ENCODE data around the gene SEL1L3.

SEL1L3 gene

GRCh38 chr4:25803720-25804225 lies 59.0 kb downstream of the SEL1L3 start:
- peaks cover 100% of the 10 kb centered on the region for H3K36me3 Mint-ChIP-seq
- DNase-seq (ENCODE audit: low spot score in 2 of 2) (no peak), ATAC-seq (no peak)
- H3K4me3 Mint-ChIP-seq, result no peak overlapping the region
- H3K9me3 Mint-ChIP-seq, result no peaks in the 10 kb centered on the region
- H3K4me1 Mint-ChIP-seq, result no peaks in the 10 kb centered on the region
- peak overlapping the region; percentile 26 for H3K27ac Mint-ChIP-seq

- H3K27ac Mint-ChIP-seq, result no peak overlapping the region
- peaks cover 5% of the 10 kb centered on the region for H3K4me1 Mint-ChIP-seq
- DNase-seq (ENCODE audit: low spot score in 2 of 2) (no peak), ATAC-seq (peak; percentile 46)
- H3K9me3 Mint-ChIP-seq, result no peaks in the 10 kb centered on the region
- no peak overlapping the region for H3K4me3 Mint-ChIP-seq
- peaks cover 100% of the 10 kb centered on the region for H3K36me3 Mint-ChIP-seq
Measured at GRCh38 chr4:25801594-25801993, 61.2 kb downstream of the SEL1L3 start.

- Mint-ChIP-seq H3K4me3 (no peak overlapping the region), H3K9me3 (no peaks in the 10 kb centered on the region), H3K36me3 (peaks cover 100% of the 10 kb centered on the region), H3K4me1 (peaks cover 6% of the 10 kb centered on the region), H3K27ac (no peak overlapping the region)
- DNase-seq (ENCODE audit: low spot score in 2 of 2) (no peak), ATAC-seq (no peak)
Measured at GRCh38 chr4:25800245-25800644, 62.5 kb downstream of the SEL1L3 start.

GRCh38 chr4:25799522-25799921 lies 63.3 kb downstream of the SEL1L3 start:
- H3K27ac Mint-ChIP-seq, result no peak overlapping the region
- H3K9me3 Mint-ChIP-seq, result no peaks in the 10 kb centered on the region
- H3K4me3 Mint-ChIP-seq, result no peak overlapping the region
- ATAC-seq (no peak), DNase-seq (ENCODE audit: low spot score in 2 of 2) (no peak)
- H3K36me3 Mint-ChIP-seq, result peaks cover 100% of the 10 kb centered on the region
- H3K4me1 Mint-ChIP-seq, result peaks cover 6% of the 10 kb centered on the region

- ATAC-seq (no peak), DNase-seq (ENCODE audit: low spot score in 2 of 2) (no peak)
- Mint-ChIP-seq H3K4me3 (no peak overlapping the region), H3K36me3 (peaks cover 100% of the 10 kb centered on the region), H3K27ac (peak overlapping the region; percentile 26), H3K9me3 (no peaks in the 10 kb centered on the region), H3K4me1 (peaks cover 6% of the 10 kb centered on the region)
Measured at GRCh38 chr4:25797136-25797535, 65.7 kb downstream of the SEL1L3 start.

- peaks cover 95% of the 10 kb centered on the region for H3K36me3 Mint-ChIP-seq
- H3K4me3 Mint-ChIP-seq, result no peak overlapping the region
- H3K27ac Mint-ChIP-seq, result no peak overlapping the region
- ATAC-seq, result no peak
- H3K4me1 Mint-ChIP-seq, result peaks cover 6% of the 10 kb centered on the region
- H3K9me3 Mint-ChIP-seq, result no peaks in the 10 kb centered on the region
- no peak for DNase-seq (ENCODE audit: low spot score in 2 of 2)
Measured at GRCh38 chr4:25795566-25796454, 67.0 kb downstream of the SEL1L3 start.

- H3K27ac Mint-ChIP-seq, result no peak overlapping the region
- DNase-seq (ENCODE audit: low spot score in 2 of 2) (no peak), ATAC-seq (no peak)
- no peak overlapping the region for H3K4me3 Mint-ChIP-seq
- H3K9me3 Mint-ChIP-seq, result no peaks in the 10 kb centered on the region
- H3K4me1 Mint-ChIP-seq, result peaks cover 6% of the 10 kb centered on the region
- H3K36me3 Mint-ChIP-seq, result peaks cover 92% of the 10 kb centered on the region
Measured at GRCh38 chr4:25795091-25795490, 67.7 kb downstream of the SEL1L3 start.

- no peak overlapping the region for H3K27ac Mint-ChIP-seq
- H3K36me3 Mint-ChIP-seq, result peaks cover 92% of the 10 kb centered on the region
- DNase-seq (ENCODE audit: low spot score in 2 of 2) (no peak), ATAC-seq (no peak)
- H3K4me1 Mint-ChIP-seq, result peaks cover 6% of the 10 kb centered on the region
- H3K9me3 Mint-ChIP-seq, result no peaks in the 10 kb centered on the region
- H3K4me3 Mint-ChIP-seq, result no peak overlapping the region
Measured at GRCh38 chr4:25792876-25793275, 69.9 kb downstream of the SEL1L3 start.

- ATAC-seq (no peak), DNase-seq (ENCODE audit: low spot score in 2 of 2) (no peak)
- Mint-ChIP-seq H3K4me3 (no peak overlapping the region), H3K36me3 (peaks cover 90% of the 10 kb centered on the region), H3K27ac (no peak overlapping the region), H3K4me1 (peaks cover 6% of the 10 kb centered on the region), H3K9me3 (no peaks in the 10 kb centered on the region)
Measured at GRCh38 chr4:25792200-25792791, 70.5 kb downstream of the SEL1L3 start.

- Mint-ChIP-seq H3K36me3 (peaks cover 77% of the 10 kb centered on the region), H3K4me3 (no peak overlapping the region), H3K4me1 (no peaks in the 10 kb centered on the region), H3K9me3 (no peaks in the 10 kb centered on the region), H3K27ac (peak overlapping the region; percentile 17)
- no peak for DNase-seq (ENCODE audit: low spot score in 2 of 2)
- ATAC-seq, result no peak
Measured at GRCh38 chr4:25790024-25790423, 72.8 kb downstream of the SEL1L3 start.

GRCh38 chr4:25788703-25789238 lies 74.0 kb downstream of the SEL1L3 start:
- Mint-ChIP-seq H3K27ac (no peak overlapping the region), H3K9me3 (no peaks in the 10 kb centered on the region), H3K4me1 (peaks cover 12% of the 10 kb centered on the region), H3K4me3 (no peak overlapping the region), H3K36me3 (peaks cover 75% of the 10 kb centered on the region)
- DNase-seq (ENCODE audit: low spot score in 2 of 2) (no peak), ATAC-seq (no peak)

GRCh38 chr4:25786497-25787065 lies 76.2 kb downstream of the SEL1L3 start:
- Mint-ChIP-seq H3K27ac (peak overlapping the region; percentile 35), H3K4me3 (no peak overlapping the region), H3K9me3 (no peaks in the 10 kb centered on the region), H3K4me1 (peaks cover 14% of the 10 kb centered on the region), H3K36me3 (peaks cover 75% of the 10 kb centered on the region)
- no peak for ATAC-seq
- DNase-seq (ENCODE audit: low spot score in 2 of 2), result no peak

GRCh38 chr4:25783943-25784342 lies 78.8 kb downstream of the SEL1L3 start:
- no peak overlapping the region for H3K27ac Mint-ChIP-seq
- ATAC-seq (peak; percentile 89), DNase-seq (ENCODE audit: low spot score in 2 of 2) (peak in 1 of 2 donors; percentile 54)
- H3K4me1 Mint-ChIP-seq, result peaks cover 20% of the 10 kb centered on the region
- no peaks in the 10 kb centered on the region for H3K9me3 Mint-ChIP-seq
- H3K4me3 Mint-ChIP-seq, result no peak overlapping the region
- H3K36me3 Mint-ChIP-seq, result peaks cover 83% of the 10 kb centered on the region

- H3K4me3 Mint-ChIP-seq, result no peak overlapping the region
- no peak for DNase-seq (ENCODE audit: low spot score in 2 of 2)
- H3K9me3 Mint-ChIP-seq, result no peaks in the 10 kb centered on the region
- peaks cover 83% of the 10 kb centered on the region for H3K36me3 Mint-ChIP-seq
- no peak for ATAC-seq
- H3K4me1 Mint-ChIP-seq, result peaks cover 20% of the 10 kb centered on the region
- no peak overlapping the region for H3K27ac Mint-ChIP-seq
Measured at GRCh38 chr4:25783126-25783525, 79.7 kb downstream of the SEL1L3 start.

GRCh38 chr4:25782482-25782881 lies 80.3 kb downstream of the SEL1L3 start:
- Mint-ChIP-seq H3K9me3 (no peaks in the 10 kb centered on the region), H3K4me1 (peaks cover 20% of the 10 kb centered on the region), H3K27ac (no peak overlapping the region), H3K4me3 (no peak overlapping the region), H3K36me3 (peaks cover 83% of the 10 kb centered on the region)
- ATAC-seq (no peak), DNase-seq (ENCODE audit: low spot score in 2 of 2) (no peak)

All from stimulated activated effector memory CD8-positive, alpha-beta T cell treated with anti-CD3 and anti-CD28 coated beads, Interleukin-12 subunit alpha, Interleukin-12 subunit beta, amount 100 ng/mL, for 72 hours (primary cell).